ENCODE results near the gene ERCC5. TPM values are rescaled to one million over a fixed set of nuclear protein-coding genes. Genes with fewer than 3 reads are reported as not detected.

The ERCC5 gene
- total and polyA plus RNA-seq, 2 donors (not counting 3 experiments of a cell fraction or from before 2014, with no cell fraction given): 12.5 to 40.1 TPM

- H3K9me1 ChIP-seq (replicated peaks; ENCODE audit: control insufficient read depth, extremely low read depth, insufficient read depth, low read length): no peaks in the 10 kb centered on the region
- H4K20me1 ChIP-seq (replicated peaks; ENCODE audit: control insufficient read depth, extremely low read depth, insufficient read depth, low read length): no peaks in the 10 kb centered on the region
- H3K27me3 ChIP-seq (ENCODE audit: control insufficient read depth in 2 of 2, insufficient read depth in 2 of 2, low read length in 2 of 2): no peaks in the 10 kb centered on the region
- H2AFZ ChIP-seq (ENCODE audit: low read depth, low read length): no peak overlapping the region
- POLR2A ChIA-PET: no interaction called here
- intact Hi-C loops (cut with micrococcal nuclease) (no loop called here), dilution Hi-C loops (cut with MboI; ENCODE audit: extremely low pct_ligation_motif_present, low sequenced_read_pairs) (loop anchor here (25.0 kb wide), 1 partner anchor 265 kb away; the partner anchor contains the start of gene TPP2)
- CTCF ChIA-PET: no interaction called here
- H3K4me1 ChIP-seq (ENCODE audit: control insufficient read depth, extremely low read depth, insufficient read depth, low read length): peaks cover 10% of the 10 kb centered on the region
- DNase-seq (ENCODE audit: low read depth, low spot score) (no peak), FAIRE-seq (no peak)
- peak; percentile 12 for TF ChIP-seq FOS (IDR thresholded peaks at IDR 0.05; ENCODE audit: borderline replicate concordance, insufficient read depth, low read length)
- TF ChIP-seq GATA2 (IDR thresholded peaks at IDR 0.05; ENCODE audit: insufficient read depth, insufficient read length, low read depth, low read length): no peak
- H3K27ac ChIP-seq (ENCODE audit: insufficient read depth, low read depth, low read length): no peak overlapping the region
- peaks cover 8% of the 10 kb centered on the region for H3K79me2 ChIP-seq (ENCODE audit: control insufficient read depth, insufficient read depth, low read length)
- H3K4me2 ChIP-seq (ENCODE audit: insufficient read depth, low read length): no peak overlapping the region
- no peak overlapping the region for H3K9ac ChIP-seq (replicated peaks; ENCODE audit: extremely low read depth, insufficient read depth, low read length)
- BruUV-seq (replicated peaks): no TSS peak
- H3K36me3 ChIP-seq (ENCODE audit: control insufficient read depth in 2 of 2, extremely low read depth in 1 of 2, insufficient read depth in 2 of 2, low read length in 2 of 2): peaks cover 11 to 13% of the 10 kb centered on the region in 2 experiments
- no peaks in the 10 kb centered on the region for H3K9me3 ChIP-seq (replicated peaks; ENCODE audit: control insufficient read depth, insufficient read depth, low read length)
- H3K4me3 ChIP-seq (replicated peaks in 1 of 3; ENCODE audit: insufficient read depth in 1 of 3, low read depth in 1 of 3, low read length in 3 of 3): no peak overlapping the region
These were observed 6.7 kb downstream of the ERCC5 start for GRCh38 chr13:102852556-102852955.

DNA sequence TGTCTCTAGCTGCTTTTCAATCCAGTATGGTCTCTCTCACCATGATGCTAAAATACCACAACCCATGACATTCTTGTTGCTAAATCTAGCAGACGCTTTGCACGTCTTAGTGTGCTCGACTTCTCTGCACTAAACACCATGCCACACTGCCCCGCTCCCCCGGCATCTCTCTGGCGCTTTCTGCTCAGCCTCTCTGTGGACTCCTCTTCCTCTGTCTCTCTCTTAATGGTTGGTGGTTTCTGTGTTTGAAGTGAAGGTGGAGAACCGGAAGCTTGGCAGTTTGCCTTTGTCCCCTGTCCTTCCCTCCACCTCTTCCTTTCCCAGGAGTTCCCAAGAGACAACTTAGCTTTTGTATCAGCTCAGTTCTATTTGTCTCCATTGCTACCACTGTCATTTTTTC, 8.8 kb downstream of the ERCC5 start:
- no peak overlapping the region for H3K4me3 ChIP-seq (replicated peaks in 1 of 3; ENCODE audit: insufficient read depth in 1 of 3, low read depth in 1 of 3, low read length in 3 of 3)
- no peaks in the 10 kb centered on the region for H3K79me2 ChIP-seq (ENCODE audit: control insufficient read depth, insufficient read depth, low read length)
- DNase-seq (ENCODE audit: low read depth, low spot score): no peak
- no peak overlapping the region for H3K27ac ChIP-seq (ENCODE audit: insufficient read depth, low read depth, low read length)
- H4K20me1 ChIP-seq (replicated peaks; ENCODE audit: control insufficient read depth, extremely low read depth, insufficient read depth, low read length): no peaks in the 10 kb centered on the region
- intact Hi-C loops (cut with micrococcal nuclease) (no loop called here), dilution Hi-C loops (cut with MboI; ENCODE audit: extremely low pct_ligation_motif_present, low sequenced_read_pairs) (loop anchor here (25.0 kb wide), 1 partner anchor 267 kb away; the partner anchor contains the start of gene TPP2)
- no peaks in the 10 kb centered on the region for H3K27me3 ChIP-seq (ENCODE audit: control insufficient read depth in 2 of 2, insufficient read depth in 2 of 2, low read length in 2 of 2)
- POLR2A ChIA-PET: no interaction called here
- H3K4me2 ChIP-seq (ENCODE audit: insufficient read depth, low read length): no peak overlapping the region
- H3K9me3 ChIP-seq (replicated peaks; ENCODE audit: control insufficient read depth, insufficient read depth, low read length): no peaks in the 10 kb centered on the region
- no peak for FAIRE-seq
- no peak overlapping the region for H3K9ac ChIP-seq (replicated peaks; ENCODE audit: extremely low read depth, insufficient read depth, low read length)
- BruUV-seq (replicated peaks): no TSS peak
- no peaks in the 10 kb centered on the region for H3K9me1 ChIP-seq (replicated peaks; ENCODE audit: control insufficient read depth, extremely low read depth, insufficient read depth, low read length)
- H3K4me1 ChIP-seq (ENCODE audit: control insufficient read depth, extremely low read depth, insufficient read depth, low read length): peaks cover 13% of the 10 kb centered on the region
- peaks cover 15 to 19% of the 10 kb centered on the region in 2 experiments for H3K36me3 ChIP-seq (ENCODE audit: control insufficient read depth in 2 of 2, extremely low read depth in 1 of 2, insufficient read depth in 2 of 2, low read length in 2 of 2)
- TF ChIP-seq GATA2 (IDR thresholded peaks at IDR 0.05; ENCODE audit: insufficient read depth, insufficient read length, low read depth, low read length): no peak
- TF ChIP-seq POLR2AphosphoS5 (IDR thresholded peaks at IDR 0.05; ENCODE audit: insufficient read depth, low read depth, low read length): no peak
- no peak for TF ChIP-seq CTCF (IDR thresholded peaks at IDR 0.05; ENCODE audit: extremely low read depth in 1 of 2, insufficient read depth in 1 of 2, low read depth in 1 of 2, low read length in 2 of 2)
- no peak for TF ChIP-seq EZH2 (IDR thresholded peaks at IDR 0.05; ENCODE audit: borderline replicate concordance, low read depth, low read length, severe bottlenecking)
- TF ChIP-seq FOS (IDR thresholded peaks at IDR 0.05; ENCODE audit: borderline replicate concordance, insufficient read depth, low read length): no peak
- TF ChIP-seq MAX (IDR thresholded peaks at IDR 0.05; ENCODE audit: insufficient read depth, insufficient read length): no peak
- TF ChIP-seq POLR2A (IDR thresholded peaks at IDR 0.05; ENCODE audit: low read depth, low read length): no peak
- no peak for TF ChIP-seq JUN (IDR thresholded peaks at IDR 0.05; ENCODE audit: borderline replicate concordance, insufficient read depth, insufficient read length, low read depth)
- no peak for TF ChIP-seq MYC (IDR thresholded peaks at IDR 0.05; ENCODE audit: low read depth, low read length)
- CTCF ChIA-PET: interaction anchor here (1.9 to 3.2 kb wide), 2 partner anchors 9 to 16 kb away, joined by 5 to 14 read pairs; no protein-coding TSS in a partner anchor
- no peak overlapping the region for H2AFZ ChIP-seq (ENCODE audit: low read depth, low read length)
